ENCODE data around the gene LRCH1. TPM values are rescaled to one million over a fixed set of nuclear protein-coding genes. Genes with fewer than 3 reads are reported as not detected.

The LRCH1 gene
- total and polyA plus RNA-seq, 8 donors = 2.0 to 10.5 (median 3.8) TPM

- H3K27me3 ChIP-seq = no peaks in the 10 kb centered on the region
- ATAC-seq = no peak
- no peak overlapping the region for H3K4me3 ChIP-seq
- no peak for DNase-seq
- no peaks in the 10 kb centered on the region for H3K9me3 ChIP-seq
- TF ChIP-seq CTCF (IDR thresholded peaks at IDR 0.05) = no peak
- no peak overlapping the region for H3K27ac ChIP-seq
- peaks cover 0 to 5% (median 0%) of the 10 kb centered on the region in 3 donors for H3K4me1 ChIP-seq
- intact Hi-C loops (cut with DNase I) = no loop called here
- no peaks in the 10 kb centered on the region for H3K36me3 ChIP-seq
- no peak for FAIRE-seq
- WGBS, 2 donors = 35 to 46% methylated on average over 4 of the region's 4 CpGs
Measured at GRCh38 chr13:46555722-46556417, 2.9 kb downstream of the LRCH1 start.

GRCh38 chr13:46556418-46556779 lies 3.4 kb downstream of the LRCH1 start:
- DNase-seq = no peak
- H3K4me3 ChIP-seq = no peak overlapping the region
- H3K9me3 ChIP-seq = no peaks in the 10 kb centered on the region
- intact Hi-C loops (cut with DNase I) = no loop called here
- no peak overlapping the region for H3K27ac ChIP-seq
- no peak for ATAC-seq
- H3K27me3 ChIP-seq = no peaks in the 10 kb centered on the region
- H3K4me1 ChIP-seq = peaks cover 0 to 5% (median 0%) of the 10 kb centered on the region in 3 donors
- H3K36me3 ChIP-seq = no peaks in the 10 kb centered on the region
- WGBS, 2 donors = 80 to 94% methylated on average over 6 of the region's 6 CpGs
- no peak for TF ChIP-seq CTCF (IDR thresholded peaks at IDR 0.05)
- FAIRE-seq = no peak

GRCh38 chr13:46559272-46559805 lies 6.4 kb downstream of the LRCH1 start:
- Histone ChIP-seq H3K4me3 (no peak overlapping the region), H3K27ac (no peak overlapping the region), H3K36me3 (no peaks in the 10 kb centered on the region), H3K27me3 (no peaks in the 10 kb centered on the region), H3K9me3 (no peaks in the 10 kb centered on the region), H3K4me1 (peaks cover 0 to 5% (median 0%) of the 10 kb centered on the region in 3 donors)
- 67 to 79% methylated on average over 2 of the region's 2 CpGs for WGBS, 2 donors
- ATAC-seq (no peak), DNase-seq (no peak), FAIRE-seq (no peak)
- no peak for TF ChIP-seq CTCF (IDR thresholded peaks at IDR 0.05)
- intact Hi-C loops (cut with DNase I) = no loop called here

GRCh38 chr13:46560778-46561177 lies 7.8 kb downstream of the LRCH1 start:
- FAIRE-seq (no peak), DNase-seq (no peak), ATAC-seq (no peak)
- Histone ChIP-seq H3K36me3 (no peaks in the 10 kb centered on the region), H3K9me3 (no peaks in the 10 kb centered on the region), H3K4me1 (peaks cover 0 to 5% (median 0%) of the 10 kb centered on the region in 3 donors), H3K27ac (no peak overlapping the region), H3K27me3 (no peaks in the 10 kb centered on the region), H3K4me3 (no peak overlapping the region)
- intact Hi-C loops (cut with DNase I) = no loop called here
- TF ChIP-seq CTCF (IDR thresholded peaks at IDR 0.05) = no peak

- no peaks in the 10 kb centered on the region for H3K9me3 ChIP-seq
- intact Hi-C loops (cut with DNase I) = no loop called here
- no peak overlapping the region for H3K4me3 ChIP-seq
- H3K36me3 ChIP-seq = no peaks in the 10 kb centered on the region
- ATAC-seq (no peak), DNase-seq (no peak), FAIRE-seq (no peak)
- 62 to 87% methylated on average over 2 of the region's 2 CpGs for WGBS, 2 donors
- no peak for TF ChIP-seq CTCF (IDR thresholded peaks at IDR 0.05)
- no peaks in the 10 kb centered on the region for H3K27me3 ChIP-seq
- H3K4me1 ChIP-seq = peaks cover 0 to 5% (median 0%) of the 10 kb centered on the region in 3 donors
- no peak overlapping the region for H3K27ac ChIP-seq
Measured at GRCh38 chr13:46561286-46561685, 8.3 kb downstream of the LRCH1 start.

Measured in pancreas (tissue), 10 donors.